NCI-H1436 treated with DMSO at 0.1 percent for 48 hours (cell line): ENCODE results near the gene HBA1.
"Not testable (repeated sequence)": the region's sequence is repeated elsewhere in the genome, so short reads cannot be mapped to it uniquely, and the experiment has no call there.

ENCODE experiments used
- DNase-seq: peaks from one replicate; lab custom pipeline; 2025; lab: John Stamatoyannopoulos, UW

Gene HBA1

GRCh38 chr16:211631-212180 is 35.2 kb downstream of the HBA1 start:
- not testable (repeated sequence) for DNase-seq

GRCh38 chr16:212999-213398 is 36.5 kb downstream of the HBA1 start:
- no peak for DNase-seq

- no peak for DNase-seq
These were observed 43.5 kb downstream of the HBA1 start for GRCh38 chr16:220021-220420.
